Endodermal cell (in vitro differentiated cells): ENCODE measurements around the gene PCSK2. TPM values are rescaled to one million over a fixed set of nuclear protein-coding genes. Genes with fewer than 3 reads are reported as not detected.

Source experiments
- DNase-seq: peaks from one replicate; pipeline ENCODE4 v3.0.0-alpha.2; 2017
- H3K27ac ChIP-seq: 2 replicates; pipeline ENCODE4 v1.5.1; 2013; ENCODE audit warnings: mild to moderate bottlenecking, low read depth, low read length, moderate library complexity
- H3K27me3 ChIP-seq: 2 replicates; pipeline ENCODE4 v1.6.1; 2013; ENCODE audit warnings: mild to moderate bottlenecking, low read length, moderate library complexity; ENCODE audit not compliant: insufficient read depth, control insufficient read depth, poor library complexity, severe bottlenecking
- H3K36me3 ChIP-seq: 2 replicates; pipeline ENCODE4 v1.7.0; 2013; ENCODE audit warnings: mild to moderate bottlenecking, low read length, moderate library complexity; ENCODE audit not compliant: control insufficient read depth, insufficient read depth
- H3K4me1 ChIP-seq: one replicate; pipeline ENCODE4 v1.7.0; 2013; ENCODE audit warnings: low read length; ENCODE audit not compliant: control insufficient read depth, insufficient read depth
- H3K4me3 ChIP-seq: 2 replicates; pipeline ENCODE4 v1.5.1; 2013; ENCODE audit warnings: mild to moderate bottlenecking, low read length, moderate library complexity
- H3K9ac ChIP-seq: 2 replicates; pipeline ENCODE4 v1.6.1; 2013; ENCODE audit warnings: mild to moderate bottlenecking, low read length, moderate library complexity; ENCODE audit not compliant: poor library complexity, severe bottlenecking; ENCODE audit errors: extremely low read depth
- H3K9me3 ChIP-seq: 2 replicates; pipeline ENCODE4 v1.6.1; 2013; ENCODE audit warnings: mild to moderate bottlenecking, low read length, moderate library complexity; ENCODE audit not compliant: control insufficient read depth
- H3K27ac Mint-ChIP-seq: 2 replicates; pipeline ENCODE4 v1.8.0; 2020; ENCODE audit warnings: mixed read lengths
- H3K27me3 Mint-ChIP-seq: 2 replicates; pipeline ENCODE4 v1.8.0; 2021; ENCODE audit warnings: mild to moderate bottlenecking, mixed read lengths; ENCODE audit not compliant: insufficient read depth
- H3K36me3 Mint-ChIP-seq: 2 replicates; pipeline ENCODE4 v1.8.0; 2020; ENCODE audit warnings: low read depth, mixed read lengths
- H3K4me1 Mint-ChIP-seq: 2 replicates; pipeline ENCODE4 v1.8.0; 2020; ENCODE audit warnings: mixed read lengths
- H3K4me3 Mint-ChIP-seq: 2 replicates; pipeline ENCODE4 v1.8.0; 2020; ENCODE audit warnings: mild to moderate bottlenecking, moderate library complexity, mixed read lengths
- H3K9me3 Mint-ChIP-seq: 2 replicates; pipeline ENCODE4 v1.8.0; 2020; ENCODE audit warnings: mild to moderate bottlenecking, mixed read lengths
- WGBS, 2 experiments: methylation state at CpG; one replicate each; pipeline versions ENCODE4 v1.1.5 to v1.1.7; 2013; ENCODE audit warnings: missing lambda C conversion rate in 2 of 2, mixed read lengths in 1 of 2; ENCODE audit not compliant: insufficient coverage in 1 of 2, insufficient read length in 1 of 2; 5-methylcytosine and 5-hydroxymethylcytosine counted together
- total RNA-seq, 2 donors: library from RNA; stranded (reverse); fragmentation: NEBNext Ultra II Directional in 1 of 2; extraction: Animal tissue kit (Norgen Biotek cat#: 25700) in 1 of 2; gene quantifications; 2 replicates in 1 of 2; 3 replicates in 1 of 2; pipeline ENCODE4 v1.2.1, GENCODE V29; 2021
- TF ChIP-seq, protein P1 (sequence below): fragments of 200-600 bp; sonication (generic); conservative IDR thresholded peaks from 2 replicates; pipeline ENCODE4 v1.5.0; 2021; ENCODE audit warnings: antibody characterized with exemption, mild to moderate bottlenecking

Gene PCSK2
- total RNA-seq, 2 donors from 2014 or later, result 3.0 to 4.8 TPM

DNA sequence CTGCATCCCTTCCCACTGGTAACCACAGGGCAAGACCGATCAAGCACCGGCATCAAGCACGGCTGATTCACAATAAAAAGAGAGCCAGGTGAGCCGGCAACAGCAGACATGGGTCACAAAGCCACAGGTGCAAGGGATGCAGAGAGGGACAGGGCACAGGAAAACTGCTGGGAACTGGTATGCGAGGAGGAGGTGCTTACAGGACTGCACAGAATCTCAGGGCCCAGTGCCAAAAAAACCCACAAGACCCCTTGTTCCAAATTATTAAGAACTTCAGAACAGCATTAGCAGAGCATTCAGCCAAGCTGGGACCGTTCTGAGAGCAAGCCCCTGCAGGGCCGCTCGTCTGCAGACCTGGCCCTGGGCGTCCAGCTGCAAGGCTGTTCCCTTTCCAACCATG is 269.0 kb downstream of the PCSK2 start:
- TF ChIP-seq, protein P1, sequence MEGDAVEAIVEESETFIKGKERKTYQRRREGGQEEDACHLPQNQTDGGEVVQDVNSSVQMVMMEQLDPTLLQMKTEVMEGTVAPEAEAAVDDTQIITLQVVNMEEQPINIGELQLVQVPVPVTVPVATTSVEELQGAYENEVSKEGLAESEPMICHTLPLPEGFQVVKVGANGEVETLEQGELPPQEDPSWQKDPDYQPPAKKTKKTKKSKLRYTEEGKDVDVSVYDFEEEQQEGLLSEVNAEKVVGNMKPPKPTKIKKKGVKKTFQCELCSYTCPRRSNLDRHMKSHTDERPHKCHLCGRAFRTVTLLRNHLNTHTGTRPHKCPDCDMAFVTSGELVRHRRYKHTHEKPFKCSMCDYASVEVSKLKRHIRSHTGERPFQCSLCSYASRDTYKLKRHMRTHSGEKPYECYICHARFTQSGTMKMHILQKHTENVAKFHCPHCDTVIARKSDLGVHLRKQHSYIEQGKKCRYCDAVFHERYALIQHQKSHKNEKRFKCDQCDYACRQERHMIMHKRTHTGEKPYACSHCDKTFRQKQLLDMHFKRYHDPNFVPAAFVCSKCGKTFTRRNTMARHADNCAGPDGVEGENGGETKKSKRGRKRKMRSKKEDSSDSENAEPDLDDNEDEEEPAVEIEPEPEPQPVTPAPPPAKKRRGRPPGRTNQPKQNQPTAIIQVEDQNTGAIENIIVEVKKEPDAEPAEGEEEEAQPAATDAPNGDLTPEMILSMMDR, result no peak
- Histone ChIP-seq H3K36me3 (no peaks in the 10 kb centered on the region), H3K4me1 (no peaks in the 10 kb centered on the region), H3K4me3 (no peak overlapping the region), H3K9me3 (no peaks in the 10 kb centered on the region), H3K27ac (no peak overlapping the region), H3K27me3 (no peaks in the 10 kb centered on the region), H3K9ac (no peak overlapping the region)
- H3K36me3 Mint-ChIP-seq, result peaks cover 18% of the 10 kb centered on the region
- no peaks in the 10 kb centered on the region for H3K27me3 Mint-ChIP-seq
- DNase-seq, result no peak
- H3K27ac Mint-ChIP-seq, result no peak overlapping the region
- 92 to 95% methylated on average over 9 of the region's 9 CpGs for WGBS, 2 experiments
- H3K9me3 Mint-ChIP-seq, result peaks cover 3% of the 10 kb centered on the region
- no peak overlapping the region for H3K4me3 Mint-ChIP-seq
- H3K4me1 Mint-ChIP-seq, result no peaks in the 10 kb centered on the region

- H3K36me3 ChIP-seq, result no peaks in the 10 kb centered on the region
- DNase-seq, result peak; percentile 18
- H3K4me3 ChIP-seq, result no peak overlapping the region
- Mint-ChIP-seq H3K36me3 (peaks cover 17% of the 10 kb centered on the region), H3K9me3 (peaks cover 3% of the 10 kb centered on the region), H3K4me3 (no peak overlapping the region), H3K4me1 (peaks cover 12% of the 10 kb centered on the region), H3K27me3 (no peaks in the 10 kb centered on the region), H3K27ac (no peak overlapping the region)
- 88 to 91% methylated on average over 7 to 11 of the region's 11 CpGs for WGBS, 2 experiments
- H3K27me3 ChIP-seq, result no peaks in the 10 kb centered on the region
- TF ChIP-seq, protein P1, result no peak
- H3K4me1 ChIP-seq, result no peaks in the 10 kb centered on the region
- H3K27ac ChIP-seq, result no peak overlapping the region
- H3K9ac ChIP-seq, result no peak overlapping the region
- H3K9me3 ChIP-seq, result no peaks in the 10 kb centered on the region
Observed at GRCh38 chr20:17497821-17498580, 271.2 kb downstream of the PCSK2 start.

DNA sequence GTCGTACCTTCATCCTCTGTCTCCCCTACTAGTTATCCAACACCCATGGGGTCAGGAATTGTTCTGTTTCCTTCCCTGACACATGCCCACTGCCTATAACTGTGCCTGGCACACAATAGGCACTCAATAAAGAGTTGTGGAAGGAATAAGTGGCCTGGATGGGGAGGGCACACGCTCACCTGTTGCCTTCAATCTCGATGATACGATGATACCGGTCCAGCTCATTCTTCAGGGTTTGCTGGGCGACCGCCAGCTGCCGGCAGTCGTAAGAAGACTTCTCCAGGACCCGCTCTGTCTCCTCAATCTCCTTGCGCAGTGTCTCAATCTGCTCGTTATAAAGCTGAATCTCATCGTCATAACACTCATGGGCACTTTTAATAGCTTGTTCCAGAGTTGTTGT is 271.8 kb downstream of the PCSK2 start:
- 93 to 96% methylated on average over 12 to 13 of the region's 13 CpGs for WGBS, 2 experiments
- Histone ChIP-seq H3K27me3 (no peaks in the 10 kb centered on the region), H3K4me1 (no peaks in the 10 kb centered on the region), H3K27ac (no peak overlapping the region), H3K9ac (no peak overlapping the region), H3K36me3 (no peaks in the 10 kb centered on the region), H3K4me3 (no peak overlapping the region), H3K9me3 (no peaks in the 10 kb centered on the region)
- Mint-ChIP-seq H3K4me3 (no peak overlapping the region), H3K27ac (no peak overlapping the region), H3K9me3 (no peaks in the 10 kb centered on the region), H3K27me3 (no peaks in the 10 kb centered on the region), H3K36me3 (peaks cover 11% of the 10 kb centered on the region), H3K4me1 (peaks cover 14% of the 10 kb centered on the region)
- peak; percentile 39 for DNase-seq
- TF ChIP-seq, protein P1, result no peak
